ENCODE results near the gene LRRFIP1.

Gene LRRFIP1

GRCh38 chr2:237702441-237703391 is 75.3 kb downstream of the LRRFIP1 start:
- DNase-seq (ENCODE audit: low read depth): no peak

- DNase-seq (ENCODE audit: low read depth): no peak
Observed at GRCh38 chr2:237704501-237705434, 77.4 kb downstream of the LRRFIP1 start.

GRCh38 chr2:237706257-237706656 is 78.9 kb downstream of the LRRFIP1 start:
- DNase-seq (ENCODE audit: low read depth): no peak

- no peak for DNase-seq (ENCODE audit: low read depth)
Observed at GRCh38 chr2:237708065-237708398, 80.6 kb downstream of the LRRFIP1 start.

- DNase-seq (ENCODE audit: low read depth): no peak
Observed at GRCh38 chr2:237708491-237708890, 81.1 kb downstream of the LRRFIP1 start.

DNA sequence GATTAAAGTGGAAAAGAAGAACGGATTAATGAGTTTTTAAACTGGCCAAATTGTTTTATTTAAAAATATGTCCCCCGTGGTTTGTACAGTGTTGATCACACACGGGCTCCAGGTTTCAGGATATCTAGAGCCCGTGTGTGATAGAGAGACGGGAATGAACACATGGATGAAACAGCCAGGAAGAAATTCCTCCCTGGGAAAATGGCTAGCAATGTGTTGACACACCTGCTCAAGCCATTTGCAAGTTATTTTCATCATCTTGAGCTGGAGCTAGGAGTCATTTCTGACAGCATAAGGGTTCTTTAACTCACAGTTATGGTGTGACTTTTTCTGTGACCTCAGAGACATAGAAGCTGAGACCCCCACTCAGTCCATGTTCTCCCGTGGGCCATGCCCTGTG is 81.6 kb downstream of the LRRFIP1 start:
- no peak for DNase-seq (ENCODE audit: low read depth)

- no peak for DNase-seq (ENCODE audit: low read depth)
Observed at GRCh38 chr2:237711458-237712150, 84.2 kb downstream of the LRRFIP1 start.

DNA sequence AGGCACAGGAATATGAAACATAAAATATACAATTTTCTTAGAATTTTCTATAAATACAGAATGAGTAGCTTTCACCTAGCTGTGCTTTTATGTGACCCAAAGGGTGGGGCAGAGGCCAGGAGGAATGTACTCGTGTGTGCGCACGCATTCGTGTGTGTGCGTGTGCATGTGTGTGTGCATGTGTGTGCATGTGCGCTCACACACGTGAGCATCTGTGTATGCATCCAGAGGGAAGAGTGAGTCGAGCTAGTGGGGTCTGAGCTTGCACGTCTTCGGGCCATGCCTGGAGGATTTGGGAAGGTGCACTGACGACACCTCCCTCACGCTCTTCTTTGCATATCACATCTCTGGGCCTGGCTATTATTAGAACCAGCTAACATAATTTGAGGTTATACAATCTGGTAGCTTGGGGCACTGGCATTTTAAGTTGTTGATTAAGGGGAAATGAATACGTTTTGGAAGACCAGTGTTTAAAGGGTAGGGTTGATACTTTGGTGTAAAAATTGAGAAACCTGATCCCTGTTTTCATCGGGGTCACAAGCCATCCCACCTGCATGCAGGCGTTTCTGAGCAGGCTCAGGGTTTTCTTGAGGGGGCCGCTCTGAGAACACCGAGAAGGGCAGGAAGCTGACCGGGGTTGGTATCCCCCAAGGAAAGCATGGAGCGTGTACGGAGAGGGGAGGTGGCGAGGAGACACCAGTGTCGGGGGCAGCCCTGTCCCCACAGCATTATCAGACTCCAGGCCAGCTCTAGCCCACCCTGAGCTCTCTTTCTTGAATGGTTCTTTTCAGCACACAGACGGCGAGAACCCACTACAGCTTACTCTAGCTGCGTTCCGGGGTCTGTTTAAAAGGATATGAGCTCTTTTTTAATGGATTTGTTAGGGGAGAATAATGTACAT is 85.3 kb downstream of the LRRFIP1 start:
- no peak for DNase-seq (ENCODE audit: low read depth)

- DNase-seq (ENCODE audit: low read depth): no peak
Observed at GRCh38 chr2:237714690-237715458, 87.5 kb downstream of the LRRFIP1 start.

GRCh38 chr2:237715459-237715947 is 88.1 kb downstream of the LRRFIP1 start:
- no peak for DNase-seq (ENCODE audit: low read depth)

- no peak for DNase-seq (ENCODE audit: low read depth)
Observed at GRCh38 chr2:237716011-237716410, 88.6 kb downstream of the LRRFIP1 start.

GRCh38 chr2:237717366-237718276 is 90.2 kb downstream of the LRRFIP1 start:
- DNase-seq (ENCODE audit: low read depth): no peak

DNA sequence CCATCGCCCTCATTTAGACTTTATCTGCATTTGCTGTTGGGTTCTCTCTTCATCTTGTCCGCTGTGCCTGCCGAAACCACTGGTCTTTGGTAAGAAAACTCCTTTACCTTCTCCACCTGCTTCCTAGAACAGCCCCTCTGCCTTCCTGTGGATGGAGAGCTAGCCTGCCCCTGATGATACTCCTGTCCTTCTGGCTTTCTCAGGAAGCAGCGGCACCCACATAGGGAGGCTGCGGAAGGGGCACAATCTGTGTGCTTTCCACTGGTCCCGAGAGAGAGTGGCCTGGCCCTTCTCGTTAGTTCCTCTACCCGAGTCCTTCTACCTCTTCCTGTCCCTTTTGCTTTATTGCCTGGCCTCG is 90.9 kb downstream of the LRRFIP1 start:
- DNase-seq (ENCODE audit: low read depth): no peak

DNA sequence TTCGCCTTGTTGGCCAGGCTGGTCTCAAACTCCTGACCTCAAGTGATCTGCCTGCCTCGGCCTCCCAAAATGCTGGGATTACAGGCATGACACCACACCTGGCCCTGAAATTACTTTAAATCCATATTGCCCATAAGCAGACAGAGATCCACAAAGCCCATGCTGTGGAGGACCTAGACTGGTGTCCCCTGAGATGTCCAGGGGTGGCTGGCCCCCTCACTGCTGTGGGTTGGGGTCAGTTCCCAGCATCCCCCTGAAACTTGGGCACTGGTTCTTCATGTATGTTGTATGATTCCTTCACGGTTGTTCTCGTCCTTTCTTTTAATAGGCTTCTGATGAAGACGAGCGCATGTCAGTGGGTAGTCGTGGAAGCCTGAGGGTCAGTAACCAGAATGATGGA is 93.1 kb downstream of the LRRFIP1 start:
- no peak for DNase-seq (ENCODE audit: low read depth)

DNA sequence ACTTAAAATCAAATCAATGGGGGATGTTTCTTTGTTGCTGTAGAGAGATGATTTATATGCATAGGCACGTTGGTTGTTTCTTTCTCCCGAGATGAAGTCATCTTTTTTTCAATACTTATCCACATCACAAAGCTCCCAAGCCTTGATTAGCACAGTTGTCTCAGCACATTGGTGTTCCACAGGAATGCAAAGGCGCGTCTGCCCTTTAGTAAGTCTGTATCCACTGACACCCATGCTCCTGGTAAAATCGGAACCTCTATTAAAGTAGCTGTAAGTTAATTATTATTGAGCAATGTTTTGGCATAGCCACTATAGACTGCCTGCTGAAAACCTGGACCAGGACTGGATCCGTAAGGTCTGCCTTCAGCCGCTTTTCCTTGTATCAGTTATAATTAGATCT is 93.6 kb downstream of the LRRFIP1 start:
- no peak for DNase-seq (ENCODE audit: low read depth)

GRCh38 chr2:237721458-237721857 is 94.1 kb downstream of the LRRFIP1 start:
- no peak for DNase-seq (ENCODE audit: low read depth)

GRCh38 chr2:237722616-237723015 is 95.2 kb downstream of the LRRFIP1 start:
- no peak for DNase-seq (ENCODE audit: low read depth)

DNA sequence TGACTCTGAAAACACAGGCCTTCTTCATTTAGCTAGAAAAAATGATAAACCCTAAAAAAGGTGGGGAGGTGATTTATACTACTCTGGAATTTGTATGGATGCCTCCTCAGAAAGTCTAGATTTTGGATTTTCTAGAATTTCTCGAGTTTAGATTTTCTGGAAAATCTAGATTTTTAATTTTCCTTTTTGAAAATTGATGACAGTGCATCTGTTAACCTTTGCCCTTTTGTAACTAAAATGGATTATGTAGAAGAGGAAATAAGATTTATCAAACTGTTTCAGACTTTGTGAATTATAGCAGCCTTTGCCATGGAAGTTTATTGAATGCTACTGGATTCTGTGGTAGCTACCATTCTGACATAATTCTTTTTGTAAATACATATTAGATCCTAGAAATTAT is 95.6 kb downstream of the LRRFIP1 start:
- DNase-seq (ENCODE audit: low read depth): no peak

GRCh38 chr2:237723602-237724001 is 96.2 kb downstream of the LRRFIP1 start:
- DNase-seq (ENCODE audit: low read depth): no peak
